Measurements from ENCODE around the gene CYP2C9. TPM values are rescaled to one million over a fixed set of nuclear protein-coding genes. Genes with fewer than 3 reads are reported as not detected.

The CYP2C9 gene
- total and polyA plus RNA-seq, 10 of the 15 experiments (the other 5 are each of a cell fraction or from before 2014, with no cell fraction given): 0.04 to 0.23 (median 0.06) TPM; not detected in 7

DNA sequence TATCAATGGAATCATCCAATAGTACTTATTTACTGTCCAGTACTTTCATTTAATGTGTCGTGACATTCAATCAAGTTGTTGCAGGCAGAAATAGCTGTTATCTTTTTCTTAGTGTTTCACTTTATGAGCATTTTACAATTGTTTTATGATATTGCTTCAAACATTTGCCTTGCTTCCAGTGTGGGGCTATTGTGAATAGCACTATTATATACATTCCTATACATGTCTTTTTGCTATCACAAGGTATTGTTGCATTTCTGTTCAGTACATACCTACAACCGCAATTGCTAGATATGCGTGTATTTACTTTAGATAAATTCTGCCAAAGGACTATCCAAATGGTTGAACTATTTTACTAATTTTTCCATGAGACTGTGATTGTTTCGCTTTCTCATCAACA is 95.9 kb downstream of the CYP2C9 start:
- no peak for TF ChIP-seq ZNF217 (IDR thresholded peaks at IDR 0.05)
- Histone ChIP-seq H4K20me1 (ENCODE audit: control insufficient read depth, insufficient read depth) (no peaks in the 10 kb centered on the region), H3K4me1 (ENCODE audit: control insufficient read depth, insufficient read depth, low read length) (no peaks in the 10 kb centered on the region), H3K9ac (ENCODE audit: control insufficient read depth, insufficient read depth, low read length) (no peak overlapping the region), H3K4me2 (ENCODE audit: control insufficient read depth, insufficient read depth) (no peak overlapping the region), H3K36me3 (ENCODE audit: control insufficient read depth in 2 of 2, insufficient read depth in 2 of 2, low read length in 1 of 2) (no peaks in the 10 kb centered on the region), H3K9me3 (replicated peaks; ENCODE audit: control insufficient read depth, insufficient read depth, low read length) (no peaks in the 10 kb centered on the region), H3K27ac (ENCODE audit: control insufficient read depth, insufficient read depth) (no peak overlapping the region), H3K4me3 (no peak overlapping the region), H3K79me2 (ENCODE audit: control insufficient read depth, insufficient read depth, low read length) (no peaks in the 10 kb centered on the region), H3K27me3 (replicated peaks in 1 of 2; ENCODE audit: control insufficient read depth in 2 of 2, insufficient read depth in 2 of 2, low read length in 1 of 2) (peaks cover 0 to 2% of the 10 kb centered on the region in 2 experiments; a peak in 2 of 4 replicates), H2AFZ (ENCODE audit: control insufficient read depth, low read depth, low read length) (no peak overlapping the region)
- no TSS peak for BruUV-seq (replicated peaks)
- ChIA-PET RAD21 (ENCODE audit: unreplicated experiment) (no interaction called here), SMC1A (ENCODE audit: uncharacterized antibody, unreplicated experiment) (interaction anchor here (0.7 to 0.9 kb wide), 2 partner anchors 10 to 147 kb away, joined by 3 read pairs; no protein-coding TSS in a partner anchor), POLR2A (no interaction called here), CTCF (interaction anchor here (0.6 kb wide), 1 partner anchor 30 kb away, joined by 3 read pairs; no protein-coding TSS in a partner anchor)
- in situ Hi-C loops (cut with MboI): no loop called here
- no peak for DNase-seq (ENCODE audit: low read depth, low spot score)
- intact Hi-C loops (cut with micrococcal nuclease; ENCODE audit: unreplicated experiment): no loop called here
- no peak for ATAC-seq
- FAIRE-seq: no peak
- WGBS (ENCODE audit: insufficient coverage, insufficient replicate concordance, low lambda C conversion rate, missing lambda C conversion rate): 53% methylated on average over 4 of the region's 4 CpGs

- RAD21 ChIA-PET (ENCODE audit: unreplicated experiment): no interaction called here
- no TSS peak for BruUV-seq (replicated peaks)
These were observed 97.2 kb downstream of the CYP2C9 start for GRCh38 chr10:95035332-95036295.

More at GRCh38 chr10:95035332-95036295, 97.2 kb downstream of the CYP2C9 start:
- no peak overlapping the region for H3K4me2 ChIP-seq (ENCODE audit: control insufficient read depth, insufficient read depth)
- DNase-seq (ENCODE audit: low read depth, low spot score) (no peak), ATAC-seq (no peak), FAIRE-seq (no peak)
- ChIA-PET POLR2A (no interaction called here), CTCF (no interaction called here), SMC1A (ENCODE audit: uncharacterized antibody, unreplicated experiment) (no interaction called here)
- no peaks in the 10 kb centered on the region for H3K4me1 ChIP-seq (ENCODE audit: control insufficient read depth, insufficient read depth, low read length)
- H3K27ac ChIP-seq (ENCODE audit: control insufficient read depth, insufficient read depth): no peak overlapping the region
- H3K27me3 ChIP-seq (replicated peaks in 1 of 2; ENCODE audit: control insufficient read depth in 2 of 2, insufficient read depth in 2 of 2, low read length in 1 of 2): peaks cover 0 to 2% of the 10 kb centered on the region in 2 experiments; a peak in 2 of 4 replicates
- H4K20me1 ChIP-seq (ENCODE audit: control insufficient read depth, insufficient read depth): no peaks in the 10 kb centered on the region
- no peaks in the 10 kb centered on the region for H3K79me2 ChIP-seq (ENCODE audit: control insufficient read depth, insufficient read depth, low read length)
- 1% methylated on average over 4 of the region's 4 CpGs for WGBS (ENCODE audit: insufficient coverage, insufficient replicate concordance, low lambda C conversion rate, missing lambda C conversion rate)
- no peak for TF ChIP-seq ZNF217 (IDR thresholded peaks at IDR 0.05)
- no peak for TF ChIP-seq USF2 (IDR thresholded peaks at IDR 0.05; ENCODE audit: borderline replicate concordance, low read depth, low read length)
- H3K36me3 ChIP-seq (ENCODE audit: control insufficient read depth in 2 of 2, insufficient read depth in 2 of 2, low read length in 1 of 2): no peaks in the 10 kb centered on the region
- H3K9ac ChIP-seq (ENCODE audit: control insufficient read depth, insufficient read depth, low read length): no peak overlapping the region
- in situ Hi-C loops (cut with MboI): no loop called here
- no peak overlapping the region for H2AFZ ChIP-seq (ENCODE audit: control insufficient read depth, low read depth, low read length)
- intact Hi-C loops (cut with micrococcal nuclease; ENCODE audit: unreplicated experiment): no loop called here
- H3K4me3 ChIP-seq: no peak overlapping the region
- H3K9me3 ChIP-seq (replicated peaks; ENCODE audit: control insufficient read depth, insufficient read depth, low read length): no peaks in the 10 kb centered on the region
